ENCODE results near the gene SLC35F3.
"Not testable (repeated sequence)": the region's sequence is repeated elsewhere in the genome, so short reads cannot be mapped to it uniquely, and the experiment has no call there.

The SLC35F3 gene

GRCh38 chr1:234176000-234176399 lies 271.5 kb downstream of the SLC35F3 start:
- Histone ChIP-seq H3K23ac (ENCODE audit: low read depth, low read length, poor library complexity) (no peak overlapping the region), H4K91ac (ENCODE audit: low read depth, low read length, poor library complexity) (no peak overlapping the region), H3K4me1 (ENCODE audit: control insufficient read depth in 2 of 2, insufficient read depth in 1 of 2, low read depth in 1 of 2, low read length in 2 of 2) (no peaks in the 10 kb centered on the region), H2AFZ (ENCODE audit: low read length) (no peak overlapping the region), H3K27me3 (ENCODE audit: control insufficient read depth in 3 of 3, insufficient read depth in 3 of 3, low read depth in 1 of 3, low read length in 3 of 3) (no peaks in the 10 kb centered on the region), H2AK5ac (ENCODE audit: low read depth, low read length) (no peak overlapping the region), H2BK5ac (ENCODE audit: low read length) (no peak overlapping the region), H3K4ac (ENCODE audit: low read length) (no peak overlapping the region), H3K9me3 (replicated peaks in 1 of 2; ENCODE audit: control insufficient read depth in 2 of 2, insufficient read depth in 1 of 2, low read depth in 1 of 2, low read length in 2 of 2) (no peaks in the 10 kb centered on the region), H2BK120ac (ENCODE audit: low read depth, low read length) (no peak overlapping the region), H2BK12ac (ENCODE audit: low read length) (no peak overlapping the region), H3K18ac (ENCODE audit: low read length) (no peak overlapping the region), H2BK15ac (ENCODE audit: low read length) (no peak overlapping the region), H3K36me3 (replicated peaks in 1 of 2; ENCODE audit: control insufficient read depth in 2 of 2, insufficient read depth in 2 of 2, low read length in 2 of 2) (no peaks in the 10 kb centered on the region), H4K8ac (ENCODE audit: low read depth, low read length) (no peak overlapping the region), H3K9ac (ENCODE audit: low read depth, low read length, poor library complexity) (no peak overlapping the region), H3K4me3 (ENCODE audit: low read length in 2 of 2) (no peak overlapping the region), H3K79me1 (ENCODE audit: low read depth, low read length) (no peaks in the 10 kb centered on the region), H3K14ac (ENCODE audit: low read length) (no peak overlapping the region), H3K27ac (replicated peaks; ENCODE audit: low read length) (no peak overlapping the region), H3K4me2 (ENCODE audit: insufficient read depth, low read length, poor library complexity, severe bottlenecking) (no peak overlapping the region)
- WGBS, 2 donors (ENCODE audit: extremely low coverage in 2 of 2, insufficient read length in 2 of 2, insufficient replicate concordance in 1 of 2), result no CpG with 5 or more reads among the region's 3 CpGs
- DNase-seq (ENCODE audit: low spot score), result no peak

- H2BK5ac ChIP-seq (ENCODE audit: low read length); H4K91ac ChIP-seq (ENCODE audit: low read depth, low read length, poor library complexity); H4K8ac ChIP-seq (ENCODE audit: low read depth, low read length); DNase-seq (ENCODE audit: low spot score); H3K9me3 ChIP-seq (replicated peaks in 1 of 2; ENCODE audit: control insufficient read depth in 2 of 2, insufficient read depth in 1 of 2, low read depth in 1 of 2, low read length in 2 of 2); H3K4me2 ChIP-seq (ENCODE audit: insufficient read depth, low read length, poor library complexity, severe bottlenecking); H3K18ac ChIP-seq (ENCODE audit: low read length); H2BK12ac ChIP-seq (ENCODE audit: low read length); H3K14ac ChIP-seq (ENCODE audit: low read length); H3K4me3 ChIP-seq (ENCODE audit: low read length in 2 of 2); H3K4me1 ChIP-seq (ENCODE audit: control insufficient read depth in 2 of 2, insufficient read depth in 1 of 2, low read depth in 1 of 2, low read length in 2 of 2); H3K23ac ChIP-seq (ENCODE audit: low read depth, low read length, poor library complexity); H3K9ac ChIP-seq (ENCODE audit: low read depth, low read length, poor library complexity); H3K27me3 ChIP-seq (ENCODE audit: control insufficient read depth in 3 of 3, insufficient read depth in 3 of 3, low read depth in 1 of 3, low read length in 3 of 3); H3K79me1 ChIP-seq (ENCODE audit: low read depth, low read length); H3K4ac ChIP-seq (ENCODE audit: low read length); H3K36me3 ChIP-seq (replicated peaks in 1 of 2; ENCODE audit: control insufficient read depth in 2 of 2, insufficient read depth in 2 of 2, low read length in 2 of 2); H2AFZ ChIP-seq (ENCODE audit: low read length); H3K27ac ChIP-seq (replicated peaks; ENCODE audit: low read length); H2BK120ac ChIP-seq (ENCODE audit: low read depth, low read length); H2AK5ac ChIP-seq (ENCODE audit: low read depth, low read length); H2BK15ac ChIP-seq (ENCODE audit: low read length): not testable (repeated sequence)
- no CpG with 5 or more reads among the region's 2 CpGs for WGBS, 2 donors (ENCODE audit: extremely low coverage in 2 of 2, insufficient read length in 2 of 2, insufficient replicate concordance in 1 of 2)
These were observed 272.4 kb downstream of the SLC35F3 start for GRCh38 chr1:234176847-234177246.

GRCh38 chr1:234185438-234185837 lies 281.0 kb downstream of the SLC35F3 start:
- no peaks in the 10 kb centered on the region for H3K36me3 ChIP-seq (replicated peaks in 1 of 2; ENCODE audit: control insufficient read depth in 2 of 2, insufficient read depth in 2 of 2, low read length in 2 of 2)
- H3K18ac ChIP-seq (ENCODE audit: low read length), result no peak overlapping the region
- H3K4me3 ChIP-seq (ENCODE audit: low read length in 2 of 2), result no peak overlapping the region
- no peak overlapping the region for H2BK12ac ChIP-seq (ENCODE audit: low read length)
- H2AK5ac ChIP-seq (ENCODE audit: low read depth, low read length), result no peak overlapping the region
- no peak for DNase-seq (ENCODE audit: low spot score)
- no peaks in the 10 kb centered on the region for H3K27me3 ChIP-seq (ENCODE audit: control insufficient read depth in 3 of 3, insufficient read depth in 3 of 3, low read depth in 1 of 3, low read length in 3 of 3)
- H3K4ac ChIP-seq (ENCODE audit: low read length), result no peak overlapping the region
- H3K4me1 ChIP-seq (ENCODE audit: control insufficient read depth in 2 of 2, insufficient read depth in 1 of 2, low read depth in 1 of 2, low read length in 2 of 2), result peaks cover 0 to 2% of the 10 kb centered on the region in 2 donors
- no peak overlapping the region for H4K91ac ChIP-seq (ENCODE audit: low read depth, low read length, poor library complexity)
- H2AFZ ChIP-seq (ENCODE audit: low read length), result no peak overlapping the region
- H4K8ac ChIP-seq (ENCODE audit: low read depth, low read length), result no peak overlapping the region
- H3K9ac ChIP-seq (ENCODE audit: low read depth, low read length, poor library complexity), result no peak overlapping the region
- no peak overlapping the region for H3K4me2 ChIP-seq (ENCODE audit: insufficient read depth, low read length, poor library complexity, severe bottlenecking)
- no peak overlapping the region for H2BK5ac ChIP-seq (ENCODE audit: low read length)
- H3K27ac ChIP-seq (replicated peaks; ENCODE audit: low read length), result no peak overlapping the region
- H3K9me3 ChIP-seq (replicated peaks in 1 of 2; ENCODE audit: control insufficient read depth in 2 of 2, insufficient read depth in 1 of 2, low read depth in 1 of 2, low read length in 2 of 2), result no peaks in the 10 kb centered on the region
- H2BK15ac ChIP-seq (ENCODE audit: low read length), result no peak overlapping the region
- no peaks in the 10 kb centered on the region for H3K79me1 ChIP-seq (ENCODE audit: low read depth, low read length)
- H3K14ac ChIP-seq (ENCODE audit: low read length), result no peak overlapping the region
- WGBS, 2 donors (ENCODE audit: extremely low coverage in 2 of 2, insufficient read length in 2 of 2, insufficient replicate concordance in 1 of 2), result no CpG with 5 or more reads among the region's 1 CpG
- no peak overlapping the region for H3K23ac ChIP-seq (ENCODE audit: low read depth, low read length, poor library complexity)
- H2BK120ac ChIP-seq (ENCODE audit: low read depth, low read length), result no peak overlapping the region

- Histone ChIP-seq H2BK5ac (ENCODE audit: low read length) (no peak overlapping the region), H3K4me3 (ENCODE audit: low read length in 2 of 2) (no peak overlapping the region), H3K27me3 (ENCODE audit: control insufficient read depth in 3 of 3, insufficient read depth in 3 of 3, low read depth in 1 of 3, low read length in 3 of 3) (no peaks in the 10 kb centered on the region), H4K91ac (ENCODE audit: low read depth, low read length, poor library complexity) (no peak overlapping the region), H3K4ac (ENCODE audit: low read length) (no peak overlapping the region), H2BK12ac (ENCODE audit: low read length) (no peak overlapping the region), H3K79me1 (ENCODE audit: low read depth, low read length) (no peaks in the 10 kb centered on the region), H4K8ac (ENCODE audit: low read depth, low read length) (no peak overlapping the region), H3K27ac (replicated peaks; ENCODE audit: low read length) (no peak overlapping the region), H3K36me3 (replicated peaks in 1 of 2; ENCODE audit: control insufficient read depth in 2 of 2, insufficient read depth in 2 of 2, low read length in 2 of 2) (no peaks in the 10 kb centered on the region), H2AK5ac (ENCODE audit: low read depth, low read length) (no peak overlapping the region), H3K4me1 (ENCODE audit: control insufficient read depth in 2 of 2, insufficient read depth in 1 of 2, low read depth in 1 of 2, low read length in 2 of 2) (peaks cover 0 to 2% of the 10 kb centered on the region in 2 donors), H3K9me3 (replicated peaks in 1 of 2; ENCODE audit: control insufficient read depth in 2 of 2, insufficient read depth in 1 of 2, low read depth in 1 of 2, low read length in 2 of 2) (no peaks in the 10 kb centered on the region), H3K9ac (ENCODE audit: low read depth, low read length, poor library complexity) (no peak overlapping the region), H2AFZ (ENCODE audit: low read length) (no peak overlapping the region), H2BK15ac (ENCODE audit: low read length) (no peak overlapping the region), H3K14ac (ENCODE audit: low read length) (no peak overlapping the region), H3K23ac (ENCODE audit: low read depth, low read length, poor library complexity) (no peak overlapping the region), H2BK120ac (ENCODE audit: low read depth, low read length) (no peak overlapping the region), H3K18ac (ENCODE audit: low read length) (no peak overlapping the region), H3K4me2 (ENCODE audit: insufficient read depth, low read length, poor library complexity, severe bottlenecking) (no peak overlapping the region)
- DNase-seq (ENCODE audit: low spot score), result no peak
- WGBS, 2 donors (ENCODE audit: extremely low coverage in 2 of 2, insufficient read length in 2 of 2, insufficient replicate concordance in 1 of 2), result no CpG with 5 or more reads among the region's 6 CpGs
These were observed 281.7 kb downstream of the SLC35F3 start for GRCh38 chr1:234186037-234186688.

All from neuronal stem cell (in vitro differentiated cells).